Nephron progenitor cell (in vitro differentiated cells): ENCODE results near the gene GSTA4.
"Not testable (repeated sequence)": the region's sequence is repeated elsewhere in the genome, so short reads cannot be mapped to it uniquely, and the experiment has no call there.

Source experiments
- DNase-seq: peaks from one replicate; pipeline ENCODE4 v3.0.0; 2021
- H3K27ac Mint-ChIP-seq: 2 replicates; pipeline ENCODE4 v1.8.0; 2021; ENCODE audit warnings: mild to moderate bottlenecking, moderate library complexity, mixed read lengths
- H3K27me3 Mint-ChIP-seq: 2 replicates; pipeline ENCODE4 v1.8.0; 2021; ENCODE audit warnings: mild to moderate bottlenecking, low read depth, mixed read lengths; ENCODE audit not compliant: poor library complexity
- H3K36me3 Mint-ChIP-seq: 2 replicates; pipeline ENCODE4 v1.8.0; 2021; ENCODE audit warnings: low read depth, mixed read lengths
- H3K4me1 Mint-ChIP-seq: 2 replicates; pipeline ENCODE4 v1.8.0; 2021; ENCODE audit warnings: mixed read lengths
- H3K4me3 Mint-ChIP-seq: 2 replicates; pipeline ENCODE4 v1.8.0; 2021; ENCODE audit warnings: mild to moderate bottlenecking, moderate library complexity, mixed read lengths
- H3K9me3 Mint-ChIP-seq: 2 replicates; pipeline ENCODE4 v1.8.0; 2021; ENCODE audit warnings: mild to moderate bottlenecking, moderate library complexity, mixed read lengths
- CTCF ChIP-seq: fragments of 200-600 bp; sonication (generic); IDR thresholded peaks from 2 replicates; pipeline ENCODE4 v1.5.0; 2021; ENCODE audit warnings: antibody characterized with exemption

The GSTA4 gene

GRCh38 chr6:53010504-53010903, 15.4 kb upstream of the GSTA4 start:
- peaks cover 82% of the 10 kb centered on the region for H3K36me3 Mint-ChIP-seq
- H3K9me3 Mint-ChIP-seq = no peaks in the 10 kb centered on the region
- H3K4me3 Mint-ChIP-seq = no peak overlapping the region
- no peak for DNase-seq
- no peak overlapping the region for H3K27ac Mint-ChIP-seq
- no peaks in the 10 kb centered on the region for H3K27me3 Mint-ChIP-seq
- no peak for TF ChIP-seq CTCF
- H3K4me1 Mint-ChIP-seq = peaks cover 29% of the 10 kb centered on the region

- no peaks in the 10 kb centered on the region for H3K9me3 Mint-ChIP-seq
- no peak overlapping the region for H3K4me3 Mint-ChIP-seq
- DNase-seq = no peak
- TF ChIP-seq CTCF = no peak
- H3K4me1 Mint-ChIP-seq = peaks cover 31% of the 10 kb centered on the region
- peaks cover 83% of the 10 kb centered on the region for H3K36me3 Mint-ChIP-seq
- no peaks in the 10 kb centered on the region for H3K27me3 Mint-ChIP-seq
- H3K27ac Mint-ChIP-seq = peak overlapping the region; percentile 36
These were observed 14.4 kb upstream of the GSTA4 start for GRCh38 chr6:53009511-53009910.

- Mint-ChIP-seq H3K27ac (no peak overlapping the region), H3K4me1 (peaks cover 31% of the 10 kb centered on the region), H3K9me3 (no peaks in the 10 kb centered on the region), H3K36me3 (peaks cover 81% of the 10 kb centered on the region), H3K27me3 (no peaks in the 10 kb centered on the region), H3K4me3 (no peak overlapping the region)
- no peak for DNase-seq
- no peak for TF ChIP-seq CTCF
These were observed 14.0 kb upstream of the GSTA4 start for GRCh38 chr6:53009056-53009455.

- H3K36me3 Mint-ChIP-seq = peaks cover 78% of the 10 kb centered on the region
- peak overlapping the region; percentile 74 for H3K27ac Mint-ChIP-seq
- H3K4me3 Mint-ChIP-seq, DNase-seq, H3K27me3 Mint-ChIP-seq, H3K9me3 Mint-ChIP-seq: not testable (repeated sequence)
- peaks cover 31% of the 10 kb centered on the region for H3K4me1 Mint-ChIP-seq
These were observed 13.2 kb upstream of the GSTA4 start for GRCh38 chr6:53008192-53008687.

- Mint-ChIP-seq H3K9me3 (no peaks in the 10 kb centered on the region), H3K36me3 (peaks cover 60% of the 10 kb centered on the region), H3K27me3 (no peaks in the 10 kb centered on the region), H3K4me3 (peak overlapping the region; percentile 4), H3K27ac (peak overlapping the region; percentile 43), H3K4me1 (peaks cover 22% of the 10 kb centered on the region)
- no peak for TF ChIP-seq CTCF
- peak; percentile 27 for DNase-seq
These were observed 10.7 kb upstream of the GSTA4 start for GRCh38 chr6:53005663-53006250.

GRCh38 chr6:52999456-52999855, 4.4 kb upstream of the GSTA4 start:
- DNase-seq = no peak
- H3K27ac Mint-ChIP-seq = no peak overlapping the region
- H3K27me3 Mint-ChIP-seq = peaks cover 5% of the 10 kb centered on the region
- peaks cover 9% of the 10 kb centered on the region for H3K4me1 Mint-ChIP-seq
- peaks cover 6% of the 10 kb centered on the region for H3K36me3 Mint-ChIP-seq
- no peak overlapping the region for H3K4me3 Mint-ChIP-seq
- TF ChIP-seq CTCF = no peak
- peaks cover 4% of the 10 kb centered on the region for H3K9me3 Mint-ChIP-seq
